ENCODE measurements around the gene PCGF2.

Gene PCGF2

DNA sequence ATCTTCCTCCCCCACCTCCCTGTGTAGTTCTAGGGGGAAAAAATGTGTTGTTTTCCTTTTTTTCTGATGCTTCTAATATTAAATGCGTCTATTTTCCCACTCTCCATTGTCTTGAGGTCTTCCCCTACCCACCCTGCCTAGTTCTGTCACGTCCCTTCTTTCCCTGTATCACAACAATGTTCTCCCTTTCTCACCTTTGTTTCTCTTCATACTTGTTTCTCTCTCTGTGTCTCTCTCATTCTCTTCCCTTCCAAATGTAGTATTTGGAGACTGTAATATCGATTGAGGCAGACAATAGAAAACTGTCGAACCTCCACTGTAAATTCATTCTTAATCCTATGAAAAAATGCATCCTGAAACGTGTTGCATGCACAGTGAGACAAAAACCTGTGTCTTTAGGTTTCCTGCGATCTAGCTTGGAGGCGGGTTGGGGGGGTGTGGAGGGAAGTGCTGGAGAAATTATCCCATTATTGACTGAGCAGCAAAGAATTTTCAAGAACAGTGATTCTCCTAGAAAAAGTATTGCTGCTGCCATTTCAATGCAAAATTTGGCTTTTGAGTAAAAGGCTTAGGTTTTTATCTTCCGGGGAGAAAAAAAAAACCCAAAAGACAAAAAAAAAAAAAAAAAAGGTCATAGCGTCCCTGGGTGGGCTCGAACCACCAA lies 3.1 kb upstream of the PCGF2 start:
- no peak for DNase-seq (ENCODE audit: low spot score)

DNA sequence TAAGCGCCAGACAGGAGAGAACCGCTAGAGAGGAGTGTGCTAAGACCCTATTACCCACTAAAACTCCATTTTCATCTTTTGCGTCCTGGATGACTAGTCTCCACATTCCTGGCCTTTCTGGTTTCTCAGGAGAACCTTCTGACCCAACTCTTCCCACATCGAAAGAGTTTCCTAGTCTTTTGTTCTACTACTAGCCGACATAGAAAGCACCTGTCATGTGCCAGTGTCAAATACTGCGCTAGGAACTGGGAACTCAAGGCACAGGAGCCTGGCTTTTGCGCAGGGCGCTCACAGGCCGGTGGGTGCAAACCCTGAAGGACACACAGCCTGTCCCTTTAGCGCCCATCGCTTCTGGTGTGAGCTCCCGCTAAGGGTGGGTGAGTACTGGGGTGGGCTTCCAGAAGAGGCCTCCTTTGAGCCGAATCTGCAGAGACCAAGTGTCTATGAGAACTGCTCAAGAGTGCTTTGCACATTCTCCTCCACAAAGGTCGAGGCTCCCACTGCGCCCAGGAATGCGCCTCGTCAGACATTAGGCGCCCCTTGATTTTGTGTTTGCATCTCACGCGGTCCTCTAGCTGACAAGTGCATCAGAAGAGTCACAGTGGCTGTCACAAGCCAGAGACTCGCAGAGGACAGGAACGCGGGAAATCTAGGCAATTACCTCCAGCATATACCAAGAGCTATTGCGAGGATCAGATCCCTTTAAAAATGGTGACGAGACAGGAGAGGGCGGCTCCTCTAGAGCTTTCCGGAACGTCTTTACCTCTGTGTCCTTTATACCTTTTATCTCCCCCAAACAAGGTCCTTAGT lies 2.4 kb upstream of the PCGF2 start:
- no peak for DNase-seq (ENCODE audit: low spot score)

DNA sequence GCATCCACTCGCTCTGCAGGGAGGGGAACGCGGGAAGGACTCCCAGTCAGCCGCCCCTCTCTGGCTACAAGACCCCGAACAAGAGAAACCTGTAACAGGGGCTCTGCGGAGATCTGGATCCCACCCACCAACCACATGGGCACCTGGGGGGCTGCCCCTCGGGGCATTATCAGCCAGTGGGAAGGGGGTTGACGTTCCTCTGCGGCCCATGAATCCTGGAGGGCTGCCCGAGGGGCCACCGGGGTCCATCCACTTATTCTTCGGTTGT lies 1.8 kb upstream of the PCGF2 start:
- DNase-seq (ENCODE audit: low spot score): no peak

DNA sequence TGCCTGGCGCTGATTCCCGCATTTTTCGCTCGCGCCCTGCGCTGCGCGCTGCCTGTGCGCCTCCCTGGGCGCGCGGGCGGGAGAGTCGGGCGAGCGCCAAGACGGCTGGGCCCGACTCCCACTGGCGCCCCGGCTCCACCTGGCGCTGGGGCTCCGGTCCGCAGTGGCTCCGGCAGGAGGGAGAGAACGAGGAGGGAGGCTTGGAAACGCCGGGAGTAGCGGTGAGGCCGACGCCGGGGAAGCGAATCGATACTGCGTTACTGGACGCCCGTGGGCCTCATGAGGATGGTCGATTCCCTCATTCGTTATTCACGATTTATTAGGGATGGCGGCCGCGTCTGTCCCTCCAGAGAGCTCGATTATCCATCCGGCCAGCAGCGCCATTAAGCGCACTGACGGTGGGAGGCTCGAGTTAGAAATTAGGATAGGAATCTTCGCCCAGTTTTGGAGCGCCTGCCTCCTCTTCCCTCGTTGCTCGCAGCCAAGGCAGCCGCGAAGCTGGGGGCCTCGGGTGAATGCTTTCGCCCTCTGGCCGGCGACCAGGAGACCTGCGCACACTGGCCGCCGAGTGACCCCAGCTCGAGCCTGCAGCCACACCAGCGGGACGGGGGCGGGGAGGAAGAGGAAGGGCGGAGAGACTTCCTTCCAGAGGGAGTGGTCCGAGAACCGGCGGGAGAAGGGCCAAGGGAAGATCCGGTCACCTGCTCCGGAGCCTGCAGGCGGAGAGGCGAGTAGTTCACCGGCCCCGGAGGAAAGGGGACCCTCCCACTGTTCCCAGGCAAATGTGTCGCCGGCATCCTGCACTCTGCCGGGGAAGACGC lies 1.3 kb upstream of the PCGF2 start:
- DNase-seq (ENCODE audit: low spot score): no peak

DNA sequence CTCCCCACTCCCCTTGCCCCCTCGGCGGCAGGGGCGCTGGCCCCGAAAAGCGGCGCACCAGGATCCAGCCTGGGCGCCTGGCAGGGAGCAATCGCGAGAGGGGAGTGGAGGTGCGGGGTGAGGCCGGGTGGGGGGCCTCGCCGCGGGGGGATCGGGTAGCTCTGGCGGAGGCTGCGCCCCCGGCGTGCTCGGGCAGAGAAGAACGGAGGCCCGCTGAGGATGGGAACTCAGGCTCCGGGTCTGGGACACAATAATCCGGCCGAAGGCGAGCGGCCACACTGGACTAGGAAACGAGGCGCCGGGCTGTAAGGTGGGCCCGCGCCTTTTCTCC lies 721 bp upstream of the PCGF2 start:
- DNase-seq (ENCODE audit: low spot score): no peak

DNA sequence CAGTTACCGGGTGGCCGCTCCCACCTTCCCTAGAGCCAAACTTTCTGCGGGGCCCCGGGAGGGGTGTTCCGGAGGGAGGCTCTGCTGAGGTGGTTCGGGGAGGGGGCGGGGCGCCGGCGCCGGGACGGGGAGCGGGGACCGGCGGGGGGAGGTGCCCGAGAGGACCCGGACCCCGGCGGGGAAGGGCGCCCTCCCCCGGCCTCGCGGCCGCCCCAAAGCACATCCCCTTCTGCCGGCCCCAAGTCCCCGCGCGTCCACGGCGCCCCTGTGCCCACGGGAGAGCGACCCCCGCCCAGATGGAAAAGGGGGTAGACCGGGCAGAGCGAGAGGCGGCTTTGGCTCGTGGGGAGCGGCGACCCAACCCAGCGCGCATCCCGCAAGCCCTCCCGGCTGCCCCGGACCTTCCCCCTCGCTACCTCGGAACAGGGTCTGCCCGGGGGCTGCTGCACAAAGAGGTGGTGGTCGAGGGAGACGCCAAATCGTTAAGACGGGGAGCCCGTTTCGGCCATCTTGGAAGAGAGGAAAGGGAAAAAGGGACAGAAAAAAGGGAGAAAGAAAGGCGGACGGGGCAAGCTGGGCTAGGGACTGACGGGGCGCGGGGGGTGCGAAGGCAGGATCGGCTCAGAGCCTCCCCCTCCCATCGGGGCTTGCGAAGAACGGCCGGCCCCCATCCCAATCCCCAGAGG lies 530 bp downstream of the PCGF2 start:
- DNase-seq (ENCODE audit: low spot score): no peak

DNA sequence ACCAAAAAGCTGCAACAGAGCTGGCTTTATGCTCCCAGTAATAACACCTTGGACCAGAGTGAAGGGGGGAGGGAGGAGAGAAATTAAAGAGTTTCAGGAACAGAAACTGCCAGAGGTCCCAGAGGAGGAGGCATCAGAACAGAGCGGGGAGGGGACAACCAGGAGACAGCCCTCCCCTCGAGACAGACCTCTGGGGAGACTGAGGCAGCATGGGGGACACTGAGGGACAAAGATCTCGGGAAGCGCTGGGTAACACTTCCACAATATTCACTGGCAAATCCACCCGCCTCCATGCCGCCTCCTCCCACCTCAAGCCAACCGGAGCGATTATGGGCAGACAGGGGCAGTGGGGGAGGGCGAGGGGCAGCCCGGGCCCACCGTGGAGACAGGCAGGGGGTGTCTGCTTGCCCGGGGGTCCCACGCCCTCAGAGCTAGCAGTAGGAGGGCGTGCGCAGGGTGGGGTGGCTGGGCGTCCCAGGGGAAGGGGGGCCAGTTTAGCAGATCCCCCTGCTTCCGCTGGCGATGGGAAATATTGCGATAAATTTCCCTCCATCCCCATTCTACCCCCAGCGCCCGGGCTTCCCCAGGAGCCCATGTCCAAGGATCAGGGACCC lies 1.2 kb downstream of the PCGF2 start:
- no peak for DNase-seq (ENCODE audit: low spot score)

DNA sequence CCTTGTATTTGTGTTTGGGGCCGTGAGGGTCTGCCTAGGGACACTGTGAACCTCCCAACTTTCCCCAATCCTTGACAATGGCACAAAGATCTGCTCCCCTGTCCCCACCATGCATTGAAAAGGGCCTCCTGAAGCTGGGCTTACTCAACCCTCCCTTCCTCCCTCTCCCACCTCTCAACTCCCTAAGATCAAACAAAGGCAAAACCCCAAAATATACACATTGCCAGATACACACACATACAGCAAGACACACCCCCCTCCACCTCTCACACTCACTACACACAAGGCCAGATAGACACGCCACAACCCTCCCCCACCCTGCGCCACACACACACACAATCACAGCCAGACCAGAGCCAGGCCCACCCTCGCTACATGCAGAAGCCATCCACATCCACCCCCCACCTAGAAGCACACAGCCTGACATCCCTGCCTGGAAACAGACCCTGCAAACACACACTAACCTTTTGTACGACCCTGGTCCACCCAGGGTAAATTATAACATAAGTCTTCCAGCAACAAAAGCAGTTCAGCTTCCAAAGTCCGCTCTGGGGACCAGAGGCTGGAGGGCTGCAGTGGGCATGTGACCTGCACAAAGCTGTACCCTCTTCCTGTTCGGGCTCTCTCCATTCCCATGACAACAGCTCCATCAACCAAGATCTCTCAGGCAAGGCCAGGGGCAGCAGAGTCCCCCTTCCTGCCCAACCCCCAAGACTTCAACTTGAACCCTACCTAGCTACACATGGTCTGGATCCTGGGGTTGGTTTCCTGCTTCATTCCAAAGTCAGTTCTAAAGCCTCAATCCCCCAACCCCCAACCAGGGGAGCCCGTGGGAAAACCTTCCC lies 1.9 kb downstream of the PCGF2 start:
- no peak for DNase-seq (ENCODE audit: low spot score)

DNA sequence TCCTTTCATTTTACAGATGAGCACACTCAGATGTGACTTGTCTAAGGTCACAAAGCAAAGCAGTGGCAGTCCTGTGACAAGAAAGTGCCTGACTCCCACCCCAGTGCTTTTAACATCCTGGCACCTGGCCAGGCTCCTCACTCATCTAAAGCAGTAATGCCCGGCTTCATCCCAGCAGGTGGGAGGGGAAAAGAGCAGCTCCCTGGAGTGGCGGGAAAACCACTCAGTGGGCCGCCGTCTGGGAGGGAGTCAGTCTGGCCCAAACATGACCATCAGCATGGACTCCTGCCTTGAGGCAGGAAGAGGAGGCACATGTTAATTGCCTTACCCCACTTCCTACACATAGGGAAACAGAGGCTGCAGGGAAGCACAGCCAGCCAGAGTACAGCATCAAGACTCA lies 2.6 kb downstream of the PCGF2 start:
- no peak for DNase-seq (ENCODE audit: low spot score)

DNA sequence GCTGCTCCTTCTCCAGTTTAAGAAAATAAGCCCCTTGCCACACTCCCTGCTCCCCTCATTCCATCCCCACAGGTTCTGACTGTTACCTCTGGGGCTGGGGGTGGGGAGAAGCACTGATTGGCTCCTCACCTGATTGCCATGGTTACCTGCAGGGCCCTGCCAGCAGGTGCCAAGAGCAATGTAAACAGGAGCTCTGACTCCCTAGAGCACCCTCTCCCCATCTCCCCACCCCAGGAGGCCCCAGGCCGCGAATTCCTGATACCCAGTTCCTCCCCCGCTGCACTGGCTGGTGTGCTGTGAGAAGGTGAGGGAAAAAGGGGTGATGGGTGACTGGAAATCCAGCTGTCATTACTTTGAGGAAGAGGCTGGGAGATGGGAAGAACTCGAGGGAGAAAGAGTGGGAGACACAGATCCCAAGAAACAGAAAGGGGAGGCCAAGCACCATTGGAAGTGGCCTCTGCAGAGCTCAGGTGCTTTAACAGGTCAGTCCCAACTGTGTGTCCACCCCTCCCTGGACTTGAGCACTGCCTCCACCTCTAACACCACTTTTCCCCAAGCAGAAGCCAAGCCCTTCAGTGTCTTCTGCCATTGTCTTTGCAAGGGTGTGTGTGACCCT lies 4.5 kb downstream of the PCGF2 start:
- no peak for DNase-seq (ENCODE audit: low spot score)

DNA sequence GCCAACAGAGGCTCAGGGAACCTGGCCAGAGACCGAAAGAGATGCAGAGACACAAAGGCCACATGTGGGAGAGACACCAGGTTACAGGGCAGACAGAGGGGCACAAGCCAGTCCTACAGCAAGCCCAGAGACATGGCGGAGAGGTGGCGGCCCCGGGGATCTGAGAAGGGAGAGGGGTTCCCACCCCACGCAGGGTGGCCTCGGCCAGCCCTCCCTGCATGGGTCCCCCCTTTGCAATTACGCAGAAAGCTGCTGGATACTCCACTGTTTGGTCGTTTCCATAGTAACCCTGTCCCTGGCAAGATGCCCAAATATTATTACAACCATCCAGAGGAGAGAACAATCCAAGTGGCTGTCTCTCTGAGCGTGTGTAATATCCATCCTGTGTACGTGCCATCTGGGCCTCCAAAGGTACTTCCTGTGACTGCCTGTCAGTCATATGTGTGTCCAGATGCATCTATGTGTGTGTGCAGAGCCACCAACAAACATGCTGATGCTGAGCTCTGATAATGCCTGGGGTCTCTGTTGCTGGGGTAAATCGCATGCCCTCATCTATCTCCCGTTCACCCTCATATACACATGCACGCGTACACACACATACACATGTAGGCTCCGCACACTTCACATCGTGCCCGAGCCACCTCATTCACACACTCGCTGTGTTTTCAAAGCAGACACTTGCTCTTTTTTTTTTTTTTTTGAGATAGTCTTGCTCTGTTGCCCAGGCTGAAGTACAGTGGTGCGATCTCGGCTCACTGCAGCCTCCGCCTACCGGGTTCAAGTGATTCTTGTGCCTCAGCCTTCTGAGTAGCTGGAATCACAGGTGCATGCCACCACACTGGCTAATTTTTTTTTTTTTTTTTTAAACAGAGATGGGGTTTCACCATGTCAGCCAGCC lies 5.5 kb downstream of the PCGF2 start:
- DNase-seq (ENCODE audit: low spot score): peak; percentile 74

DNA sequence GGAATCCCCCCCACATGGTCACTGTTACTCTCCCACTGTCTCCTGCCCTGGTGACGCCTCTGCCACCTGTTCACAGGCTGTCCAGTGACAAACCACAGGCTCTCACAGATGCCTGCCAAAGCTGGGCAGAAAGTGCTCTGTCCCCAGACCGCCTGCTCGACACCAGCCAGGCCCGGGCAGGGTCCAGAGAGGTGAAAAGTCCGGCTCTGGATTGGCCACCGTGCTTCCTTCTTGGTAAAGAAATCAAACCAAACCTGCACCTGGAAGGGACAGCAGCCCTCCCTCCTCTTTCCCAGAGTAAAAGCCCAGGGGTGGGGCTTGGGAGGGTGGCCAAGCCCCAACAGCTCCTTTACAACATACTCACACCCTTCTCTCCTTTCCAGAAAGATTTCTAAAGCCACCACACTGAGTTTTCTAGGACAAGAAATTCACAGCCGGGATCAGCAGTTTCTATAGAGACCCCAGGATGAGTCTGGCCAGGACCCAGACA lies 6.2 kb downstream of the PCGF2 start:
- no peak for DNase-seq (ENCODE audit: low spot score)

DNA sequence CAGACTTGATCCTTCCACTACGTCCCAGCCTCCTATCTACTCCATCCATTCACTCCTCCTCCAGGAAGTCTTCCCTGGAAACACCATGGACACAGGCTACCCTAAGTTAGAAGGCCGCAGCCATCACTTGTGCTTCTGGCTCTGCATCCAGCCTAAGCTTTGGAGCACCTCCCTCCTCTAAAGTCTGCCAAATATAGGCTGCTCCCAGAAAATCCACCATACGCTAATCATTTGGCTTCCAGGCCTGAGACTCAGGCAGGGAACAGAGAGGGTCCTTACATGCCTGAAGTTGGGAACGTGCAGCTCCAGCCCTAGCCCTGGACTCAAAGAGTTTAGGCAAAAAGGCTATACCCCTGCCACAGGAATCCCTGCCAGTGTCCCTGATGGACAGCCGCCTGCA lies 6.7 kb downstream of the PCGF2 start:
- DNase-seq (ENCODE audit: low spot score): no peak

DNA sequence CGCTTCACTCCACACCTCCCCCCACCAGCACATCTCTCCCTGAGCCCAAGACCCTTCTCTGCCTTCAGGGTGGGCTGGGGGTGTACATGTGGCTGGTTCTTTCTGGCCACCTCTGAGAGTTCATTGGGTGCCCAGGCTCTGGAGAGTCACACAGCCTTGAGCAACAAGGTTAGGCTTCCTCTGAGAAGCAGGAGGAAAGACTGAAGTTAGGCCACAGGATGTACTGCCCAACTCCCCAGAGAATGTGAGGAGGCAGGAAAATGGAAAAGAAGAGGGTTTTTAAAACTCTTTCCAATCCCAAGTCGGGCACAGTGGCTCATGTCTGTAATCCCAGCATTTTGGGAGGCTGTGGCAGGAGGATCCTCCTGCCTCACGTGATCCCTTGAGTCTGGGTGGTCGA lies 7.3 kb downstream of the PCGF2 start:
- no peak for DNase-seq (ENCODE audit: low spot score)

DNA sequence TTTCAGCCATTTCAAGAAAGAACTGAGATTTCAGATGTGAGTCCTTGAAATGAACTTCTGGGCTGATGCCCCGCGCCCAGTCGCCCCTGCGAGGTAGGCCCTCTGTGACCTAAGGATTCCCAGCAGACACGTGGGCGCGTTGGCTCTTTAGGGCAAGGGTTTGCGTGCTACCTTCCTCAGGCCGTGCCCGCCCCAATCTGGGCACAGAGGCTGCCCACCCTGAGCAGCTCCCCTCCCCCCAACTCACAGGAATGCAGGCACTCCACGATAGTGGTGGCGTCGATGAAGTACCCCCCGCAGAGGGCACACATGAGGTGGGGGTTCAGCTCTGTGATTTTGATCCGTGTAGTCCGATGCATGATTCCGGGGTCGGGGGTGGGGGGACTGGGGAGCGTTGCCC lies 8.1 kb downstream of the PCGF2 start:
- DNase-seq (ENCODE audit: low spot score): no peak

DNA sequence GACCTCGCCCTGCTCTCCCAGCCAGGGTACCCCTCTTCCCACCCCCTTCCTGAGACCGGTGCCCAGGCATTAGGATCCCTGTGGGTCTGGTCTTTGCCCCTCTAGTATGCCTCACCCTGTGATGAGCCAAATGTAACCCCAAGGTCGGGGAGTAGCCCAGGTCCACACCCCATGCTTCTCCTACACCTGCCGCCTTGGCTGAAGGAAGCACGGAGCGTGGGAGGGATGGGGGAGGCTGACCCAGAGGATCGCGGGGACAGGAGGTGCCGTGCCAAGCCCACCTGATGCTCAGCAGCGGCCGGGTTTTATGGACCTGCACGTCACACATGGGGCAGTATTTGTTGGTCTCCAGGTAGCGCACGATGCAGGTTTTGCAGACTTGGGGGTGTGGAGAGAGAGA lies 8.8 kb downstream of the PCGF2 start:
- no peak for DNase-seq (ENCODE audit: low spot score)

DNA sequence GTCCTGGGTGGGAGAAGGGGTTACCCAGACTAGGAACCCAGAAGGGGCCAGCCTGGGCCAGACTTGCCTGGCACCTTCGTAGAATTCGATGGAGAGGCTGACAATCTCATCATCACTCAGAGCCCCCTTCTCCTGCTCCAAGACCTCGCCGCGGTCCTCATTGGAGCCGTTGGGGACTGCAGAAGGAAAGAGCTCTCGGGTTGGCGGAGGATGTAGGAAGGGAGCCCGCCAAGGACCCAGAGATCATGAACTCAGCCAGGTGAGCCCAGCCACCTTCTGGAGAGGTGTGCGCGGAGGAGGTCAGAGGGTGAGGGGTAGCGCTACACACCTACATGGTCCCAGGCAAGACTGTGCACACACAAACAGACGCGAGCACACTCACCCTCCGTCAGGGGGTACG lies 9.4 kb downstream of the PCGF2 start:
- DNase-seq (ENCODE audit: low spot score): no peak

DNA sequence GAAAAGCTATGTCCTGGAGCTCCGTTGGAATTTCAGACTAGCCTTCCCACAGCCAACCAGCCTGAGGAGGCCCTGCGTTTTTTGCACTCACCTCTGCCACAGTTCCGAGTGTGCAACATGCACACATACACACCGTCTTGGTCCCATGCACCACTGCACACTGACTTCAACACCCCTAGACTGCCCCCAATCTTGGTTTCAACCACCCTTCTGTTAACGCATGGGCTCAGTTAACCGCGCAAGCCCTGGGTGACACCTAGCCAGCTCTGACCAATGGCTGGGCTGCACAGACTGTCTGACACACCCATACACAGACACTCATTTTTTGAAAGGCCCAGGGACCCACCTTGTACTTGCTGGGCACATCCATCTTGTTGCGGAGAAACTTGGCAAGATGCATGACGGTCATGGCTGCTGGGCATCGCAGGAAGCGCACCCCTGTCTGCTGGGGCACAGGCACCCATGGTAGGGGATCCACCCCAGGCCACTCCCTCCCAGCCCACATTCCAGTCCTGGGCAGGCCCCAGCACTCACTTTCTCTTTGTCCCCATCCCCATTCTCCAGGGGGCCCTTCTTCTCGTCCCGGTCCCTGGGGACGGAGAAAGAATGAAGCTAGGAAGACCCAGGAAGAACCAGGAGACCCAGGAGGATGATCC lies 10.0 kb downstream of the PCGF2 start:
- no peak for DNase-seq (ENCODE audit: low spot score)
